M059J (cell line): Measurements from ENCODE around the gene PLCE1. TPM values are rescaled to one million over a fixed set of nuclear protein-coding genes. Genes with fewer than 3 reads are reported as not detected.

Experiments
- DNase-seq: peaks from one replicate; pipeline ENCODE4 v3.0.0-alpha.2; 2012; ENCODE audit warnings: low read depth
- total RNA-seq: library from RNA; depleted of rRNA; stranded (reverse); fragments of >200 nt; shearing (Covaris generic); gene quantifications from 2 replicates; pipeline ENCODE4 v1.2.3, GENCODE V29; 2014; rRNA removed

PLCE1 gene
- total RNA-seq, 1 experiment from 2014 or later, result 3.4 TPM

GRCh38 chr10:94018107-94018506 is 24.4 kb downstream of the PLCE1 start:
- DNase-seq, result no peak

GRCh38 chr10:94023906-94024305 is 30.2 kb downstream of the PLCE1 start:
- no peak for DNase-seq

- DNase-seq, result no peak
Observed at GRCh38 chr10:94024407-94024806, 30.7 kb downstream of the PLCE1 start.

- no peak for DNase-seq
Observed at GRCh38 chr10:94025806-94026205, 32.1 kb downstream of the PLCE1 start.

GRCh38 chr10:94027197-94027596 is 33.5 kb downstream of the PLCE1 start:
- no peak for DNase-seq

- no peak for DNase-seq
Observed at GRCh38 chr10:94029955-94030354, 36.2 kb downstream of the PLCE1 start.

GRCh38 chr10:94035982-94036765 is 42.4 kb downstream of the PLCE1 start:
- no peak for DNase-seq

GRCh38 chr10:94036766-94037033 is 43.0 kb downstream of the PLCE1 start:
- peak; percentile 17 for DNase-seq

- DNase-seq, result peak; percentile 44
Observed at GRCh38 chr10:94037286-94037685, 43.6 kb downstream of the PLCE1 start.

GRCh38 chr10:94038024-94038423 is 44.3 kb downstream of the PLCE1 start:
- peak; percentile 89 for DNase-seq

GRCh38 chr10:94041206-94041605 is 47.5 kb downstream of the PLCE1 start:
- no peak for DNase-seq

- DNase-seq, result peak; percentile 90
Observed at GRCh38 chr10:94042001-94042833, 48.5 kb downstream of the PLCE1 start.

- DNase-seq, result peak; percentile 50
Observed at GRCh38 chr10:94042834-94043175, 49.1 kb downstream of the PLCE1 start.

Other genes starting within 250 kb of the PLCE1 start
- gene LGI1, start 236.0 kb upstream of the PLCE1 start, total RNA-seq, result 0.39 TPM in 1 of 2 replicates, not detected in the other
- gene SLC35G1, start 100.0 kb upstream of the PLCE1 start, total RNA-seq, result 5.1 and 9.1 TPM in 2 replicates